ENCODE data around the gene RBM20. TPM values are rescaled to one million over a fixed set of nuclear protein-coding genes. Genes with fewer than 3 reads are reported as not detected.

The RBM20 gene
- total and polyA plus RNA-seq, 2 of the 13 experiments (the other 11 are each of a cell fraction or from before 2014, with no cell fraction given): 0.02 to 0.22 TPM

GRCh38 chr10:110758898-110759297, 114.8 kb downstream of the RBM20 start:
- H3K27me3 ChIP-seq (ENCODE audit: control insufficient read depth in 1 of 2, insufficient read depth in 2 of 2, low read length in 2 of 2): peaks cover 0 to 2% of the 10 kb centered on the region in 2 experiments; a peak in 2 of 5 replicates
- no TSS peak for BruUV-seq (replicated peaks)
- DNase-seq (ENCODE audit: low spot score): no peak
- CTCF ChIA-PET (ENCODE audit: low intra/inter-chr PET ratio, low total read pairs): no interaction called here
- no peak overlapping the region for H3K9ac ChIP-seq (ENCODE audit: insufficient read depth, low read depth, low read length)
- in situ Hi-C loops (cut with HindIII; ENCODE audit: extremely low pct_ligation_motif_present, low pct_unique_long_range_greater_than_20kb): no loop called here
- no peaks in the 10 kb centered on the region for H4K20me1 ChIP-seq (ENCODE audit: insufficient read depth, low read length)
- no peak for TF ChIP-seq RERE (CRISPR knock-in tag; IDR thresholded peaks at IDR 0.05; ENCODE audit: low read depth)
- no peak for TF ChIP-seq NFRKB (IDR thresholded peaks at IDR 0.05)
- TF ChIP-seq HCFC1 (IDR thresholded peaks at IDR 0.05; ENCODE audit: low read depth, low read length): no peak
- no peak for TF ChIP-seq MNT (IDR thresholded peaks at IDR 0.05)
- TF ChIP-seq, protein P1, sequence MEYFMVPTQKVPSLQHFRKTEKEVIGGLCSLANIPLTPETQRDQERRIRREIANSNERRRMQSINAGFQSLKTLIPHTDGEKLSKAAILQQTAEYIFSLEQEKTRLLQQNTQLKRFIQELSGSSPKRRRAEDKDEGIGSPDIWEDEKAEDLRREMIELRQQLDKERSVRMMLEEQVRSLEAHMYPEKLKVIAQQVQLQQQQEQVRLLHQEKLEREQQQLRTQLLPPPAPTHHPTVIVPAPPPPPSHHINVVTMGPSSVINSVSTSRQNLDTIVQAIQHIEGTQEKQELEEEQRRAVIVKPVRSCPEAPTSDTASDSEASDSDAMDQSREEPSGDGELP (IDR thresholded peaks at IDR 0.05; ENCODE audit: borderline replicate concordance, low read depth): no peak
- TF ChIP-seq ZFP82 (CRISPR knock-in tag; IDR thresholded peaks at IDR 0.05; ENCODE audit: borderline replicate concordance): no peak
- TF ChIP-seq HNRNPLL (IDR thresholded peaks at IDR 0.05; ENCODE audit: low read depth, low read length, poor library complexity, severe bottlenecking): no peak
- TF ChIP-seq ZBTB46 (CRISPR knock-in tag; IDR thresholded peaks at IDR 0.05; ENCODE audit: borderline replicate concordance): no peak
- no peak overlapping the region for H3K27ac ChIP-seq (ENCODE audit: extremely low read length, insufficient read depth, low read length)
- no peak overlapping the region for H3K4me2 ChIP-seq (ENCODE audit: low read depth, low read length)
- no peaks in the 10 kb centered on the region for H3K4me1 ChIP-seq (ENCODE audit: insufficient read depth, low read length)
- POLR2A ChIA-PET: no interaction called here
- H3K36me3 ChIP-seq (replicated peaks in 1 of 2; ENCODE audit: control insufficient read depth in 1 of 2, insufficient read depth in 2 of 2, low read length in 2 of 2): no peaks in the 10 kb centered on the region
- 49% methylated on average over 4 of the region's 4 CpGs for WGBS (ENCODE audit: low lambda C conversion rate)
- intact Hi-C loops (cut with micrococcal nuclease; ENCODE audit: unreplicated experiment): no loop called here
- ATAC-seq: no peak
- no peak overlapping the region for H2AFZ ChIP-seq (ENCODE audit: low read length)
- no peak for FAIRE-seq
- H3K9me3 ChIP-seq (ENCODE audit: low read length): no peaks in the 10 kb centered on the region
- no peaks in the 10 kb centered on the region for H3K79me2 ChIP-seq (ENCODE audit: insufficient read depth, low read length)
- H3K4me3 ChIP-seq (replicated peaks in 1 of 3; ENCODE audit: insufficient read depth in 1 of 3, low read depth in 2 of 3, low read length in 3 of 3): no peak overlapping the region
